GM12878 (cell line): ENCODE data around the gene HIPK4. TPM values are rescaled to one million over a fixed set of nuclear protein-coding genes. Genes with fewer than 3 reads are reported as not detected.

Source experiments
- ATAC-seq: fragments of 200-7000 bp; cut with Tn5 transposase; 3 replicates; pipeline ENCODE4 v1.9.1; 2020; ENCODE audit warnings: mild to moderate bottlenecking, moderate library complexity
- BruUV-seq: library from RNA; stranded (reverse); fragments of 400-500 nt; replicated peaks from 2 replicates; lab custom pipeline; 2021; lab: Mats Ljungman, UMichigan
- CTCF ChIA-PET: fragments of 300-600 bp; sonication (Branson Sonifier 250); formaldehyde crosslinking; extraction: SDS; loops from one replicate; lab custom pipeline; 2021; ENCODE audit warnings: inconsistent platforms; lab: Yijun Ruan, JAX
- POLR2A ChIA-PET: fragments of 350-600 bp; formaldehyde crosslinking; extraction: SDS; loops from one replicate; lab custom pipeline; 2021; ENCODE audit warnings: inconsistent platforms; lab: Charles Lee
- RAD21 ChIA-PET: fragments of 300-600 bp; sonication (Branson Sonifier 250); formaldehyde crosslinking; loops from one replicate; lab custom pipeline; 2023; ENCODE audit warnings: antibody characterized with exemption; ENCODE audit not compliant: unreplicated experiment; lab: Charles Lee
- SMC1A ChIA-PET: fragments of 300-600 bp; sonication (Branson Sonifier 250); formaldehyde crosslinking; loops from one replicate; lab custom pipeline; 2023; ENCODE audit not compliant: unreplicated experiment, uncharacterized antibody; lab: Charles Lee
- DNase-seq: peaks from one replicate; pipeline ENCODE4 v3.0.0-alpha.2; 2011; ENCODE audit warnings: low read depth, low spot score
- FAIRE-seq: peaks from 3 replicates; lab custom pipeline; 2011; peaks lifted over from hg19 to GRCh38; lab: Jason Lieb, UNC
- H2AFZ ChIP-seq: 2 replicates; pipeline ENCODE4 v1.6.0; 2011; ENCODE audit warnings: low read depth, low read length, control low read depth; ENCODE audit not compliant: control insufficient read depth
- H3K27ac ChIP-seq: 2 replicates; pipeline ENCODE4 v1.5.1; 2011; ENCODE audit warnings: control low read depth; ENCODE audit not compliant: control insufficient read depth, insufficient read depth
- H3K27me3 ChIP-seq, 2 experiments: replicated peaks in 1 of 2; 2 replicates each; pipeline versions ENCODE4 v1.6.0 to v1.6.1; 2011; ENCODE audit warnings: low read length in 1 of 2; ENCODE audit not compliant: control insufficient read depth in 2 of 2, insufficient read depth in 2 of 2
- H3K36me3 ChIP-seq, 2 experiments: 2 replicates each; pipeline ENCODE4 v1.5.1; 2011; ENCODE audit warnings: low read length in 1 of 2; ENCODE audit not compliant: control insufficient read depth in 2 of 2, insufficient read depth in 2 of 2
- H3K4me1 ChIP-seq: 2 replicates; pipeline ENCODE4 v1.6.1; 2011; ENCODE audit warnings: mild to moderate bottlenecking, low read length, moderate library complexity, mixed read lengths; ENCODE audit not compliant: control insufficient read depth, insufficient read depth
- H3K4me2 ChIP-seq: 2 replicates; pipeline ENCODE4 v1.6.0; 2011; ENCODE audit warnings: control low read depth; ENCODE audit not compliant: control insufficient read depth, insufficient read depth
- H3K4me3 ChIP-seq: fragments of 200-600 bp; sonication (generic); 2 replicates; pipeline ENCODE4 v1.5.1; 2016
- H3K79me2 ChIP-seq: 2 replicates; pipeline ENCODE4 v1.6.0; 2011; ENCODE audit warnings: low read length; ENCODE audit not compliant: control insufficient read depth, insufficient read depth
- H3K9ac ChIP-seq: 2 replicates; pipeline ENCODE4 v1.8.0; 2011; ENCODE audit warnings: low read length, control low read depth, mixed read lengths; ENCODE audit not compliant: control insufficient read depth, insufficient read depth
- H3K9me3 ChIP-seq: replicated peaks from 3 replicates; pipeline ENCODE4 v1.5.1; 2011; ENCODE audit warnings: mild to moderate bottlenecking, low read length; ENCODE audit not compliant: control insufficient read depth, insufficient read depth
- H4K20me1 ChIP-seq: 2 replicates; pipeline ENCODE4 v1.6.0; 2011; ENCODE audit not compliant: control insufficient read depth, insufficient read depth
- EED ChIP-seq: sonication (generic); IDR thresholded peaks from 2 replicates; pipeline ENCODE4 v1.6.1; 2016; ENCODE audit warnings: antibody characterized with exemption, low read depth
- IKZF1 ChIP-seq: fragments of 450-650 bp; conservative IDR thresholded peaks from 2 replicates; pipeline ENCODE4 v1.6.1; 2017; ENCODE audit warnings: antibody characterized with exemption, mild to moderate bottlenecking
- MTA2 ChIP-seq: fragments of 450-650 bp; IDR thresholded peaks from 2 replicates; pipeline ENCODE4 v1.6.1; 2016; ENCODE audit warnings: low read depth, mild to moderate bottlenecking, moderate library complexity
- MXI1 ChIP-seq: fragments of 150-350 bp; IDR thresholded peaks from 2 replicates; pipeline ENCODE4 v1.6.1; 2011; ENCODE audit warnings: low read depth, mild to moderate bottlenecking, inconsistent platforms, low read length, improper control_type of control experiment
- NR2F1 ChIP-seq: fragments of 450-650 bp; conservative IDR thresholded peaks from 2 replicates; pipeline ENCODE4 v1.6.1; 2017; ENCODE audit warnings: mild to moderate bottlenecking
- POLR2A ChIP-seq: IDR thresholded peaks from 2 replicates; pipeline ENCODE4 v1.6.1; 2011; ENCODE audit warnings: low read depth, mild to moderate bottlenecking, low read length
- POU2F2 ChIP-seq: IDR thresholded peaks from 3 replicates; pipeline ENCODE4 v1.6.1; 2011; ENCODE audit warnings: low read depth, mild to moderate bottlenecking, low read length, borderline replicate concordance
- RUNX3 ChIP-seq: IDR thresholded peaks from 2 replicates; pipeline ENCODE4 v1.6.1; 2012; ENCODE audit warnings: low read length, inconsistent platforms
- SIN3A ChIP-seq: IDR thresholded peaks from 2 replicates; pipeline ENCODE4 v1.6.1; 2012; ENCODE audit warnings: low read depth, low read length, improper control_type of control experiment
- TCF3 ChIP-seq: IDR thresholded peaks from 2 replicates; pipeline ENCODE4 v1.6.1; 2012; ENCODE audit warnings: low read depth, mild to moderate bottlenecking, low read length, borderline replicate concordance; ENCODE audit not compliant: insufficient read depth
- ZBED1 ChIP-seq: IDR thresholded peaks from 2 replicates; pipeline ENCODE4 v1.6.1; 2016; ENCODE audit warnings: borderline replicate concordance
- WGBS: methylation state at CpG from one replicate; pipeline ENCODE4 v1.1.6; 2016; ENCODE audit warnings: low lambda C conversion rate; ENCODE audit not compliant: insufficient replicate concordance, insufficient coverage; ENCODE audit errors: missing lambda C conversion rate; 5-methylcytosine and 5-hydroxymethylcytosine counted together
- in situ Hi-C: fragments of 300-500 bp; cut with MboI; formaldehyde crosslinking; loops from 9 replicates; pipeline ENCODE4 v1.14.3; 2018; ENCODE audit warnings: mixed read lengths
- intact Hi-C: fragments of 100-400 bp; cut with micrococcal nuclease; formaldehyde crosslinking; loops from one replicate; pipeline ENCODE4 v1.14.2; 2022; ENCODE audit not compliant: unreplicated experiment
- polyA plus RNA-seq, 11 experiments: library from polyadenylated mRNA; depleted of rRNA in 4 of 11; unstranded in 6 of 11; stranded (reverse) in 5 of 11; fragments of >200 nt; fragmentation: Nextera tagmentation in 4 of 11; fragmentation: Illumina TruSeq in 1 of 11; extraction: Ambion mirVana in 4 of 11; extraction: Trizol in 1 of 11; gene quantifications; 1 replicate in 1 of 11; 2 replicates in 10 of 11; pipeline versions ENCODE4 v1.2.1 to v1.2.3, GENCODE V29; 2011 to 2016; ENCODE audit warnings: inconsistent platforms in 2 of 11, missing spikeins in 2 of 11, low read depth in 1 of 11
- total RNA-seq, 4 experiments: library from RNA; depleted of rRNA in 3 of 4; stranded (reverse); fragments of >200 nt in 3 of 4; fragmentation: Illumina TruSeq in 1 of 4; extraction: Trizol in 1 of 4; gene quantifications; 2 replicates each; pipeline versions ENCODE4 v1.2.1 to v1.2.3, GENCODE V29; 2013 to 2021
- TF ChIP-seq, protein P1 (sequence below): fragments of 450-650 bp; IDR thresholded peaks from 2 replicates; pipeline ENCODE4 v1.6.1; 2017; ENCODE audit warnings: mild to moderate bottlenecking, moderate library complexity

Gene HIPK4
- total and polyA plus RNA-seq, 10 of the 15 experiments (the other 5 are each of a cell fraction or from before 2014, with no cell fraction given) = 0.07 to 0.13 (median 0.08) TPM; not detected in 7

DNA sequence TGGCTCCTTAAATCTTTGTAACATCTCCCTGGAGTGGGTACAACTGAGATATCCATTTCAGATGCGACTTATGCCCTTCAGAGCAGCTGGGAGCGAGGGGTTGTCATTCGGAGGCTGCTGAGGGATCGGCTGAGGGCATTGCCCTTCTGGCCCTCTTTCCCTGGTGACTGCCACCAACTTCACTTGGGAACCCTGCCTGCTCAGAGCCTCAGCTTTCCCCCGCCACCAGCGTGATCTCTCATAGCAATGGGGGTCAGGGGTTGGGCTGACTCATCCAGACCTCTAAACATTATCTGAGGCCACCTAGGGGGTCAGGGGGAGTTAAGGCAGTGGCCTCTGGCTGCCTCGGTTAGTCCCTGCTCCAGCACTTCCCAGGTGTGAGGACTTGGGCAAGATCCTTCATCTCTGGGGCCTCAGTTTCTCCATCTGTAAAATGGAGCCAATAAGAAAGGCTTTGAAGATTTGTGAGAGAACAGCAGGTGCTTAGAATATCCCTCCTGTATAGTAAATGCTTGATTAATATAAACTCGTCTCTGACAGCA is 22.0 kb upstream of the HIPK4 start (continued):
- no peak for TF ChIP-seq TCF3
- no peak for TF ChIP-seq ZBED1
- TF ChIP-seq MXI1 = no peak

DNA sequence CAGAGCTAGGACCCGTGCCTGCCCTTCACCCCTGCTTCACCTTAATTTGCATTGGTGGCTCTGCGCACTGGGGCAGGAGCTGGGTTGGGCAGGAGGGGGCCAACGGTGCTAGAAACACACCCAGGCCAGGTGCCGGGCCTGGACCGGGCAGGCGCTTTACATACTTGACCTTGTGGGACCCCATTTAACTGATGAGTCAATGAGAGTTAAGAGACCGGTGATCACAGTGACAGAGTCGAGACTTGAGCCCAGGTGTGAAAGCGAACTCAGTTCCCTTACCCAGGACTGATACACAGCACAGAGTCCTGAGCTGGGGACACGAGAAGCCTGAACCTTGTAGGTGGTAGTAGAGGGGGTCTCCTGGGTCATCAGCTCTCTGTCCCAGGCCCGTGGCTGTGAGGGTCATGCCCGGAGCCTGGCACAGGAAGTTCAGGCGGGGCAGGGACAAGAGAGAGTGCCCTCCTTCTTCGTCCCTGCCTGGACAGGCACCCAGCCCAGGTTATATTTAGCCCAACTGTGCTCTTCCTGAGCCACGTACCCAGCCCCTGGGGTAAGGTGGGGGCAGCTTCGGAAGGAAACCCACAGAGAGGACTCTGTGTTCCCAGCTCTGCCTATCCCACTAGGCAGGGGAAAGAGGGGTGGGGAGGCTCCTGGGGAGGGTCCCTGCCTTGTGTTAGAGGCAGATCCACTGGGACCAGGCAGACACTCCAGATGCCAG is 21.3 kb upstream of the HIPK4 start:
- H3K9ac ChIP-seq = peak overlapping the region; percentile 68
- no peak overlapping the region for H3K4me3 ChIP-seq
- H3K27ac ChIP-seq = peak overlapping the region; percentile 78
- SMC1A ChIA-PET = interaction anchor here (1.1 to 2.0 kb wide), 4 partner anchors 9 to 106 kb away, joined by 3 to 9 read pairs (median 3); no protein-coding TSS in a partner anchor
- POLR2A ChIA-PET = interaction anchor here (0.7 to 2.6 kb wide), 6 partner anchors 9 to 153 kb away, joined by 3 to 8 read pairs (median 6); partner anchors contain the start of gene SERTAD1
- no peaks in the 10 kb centered on the region for H3K27me3 ChIP-seq
- peak overlapping the region; percentile 82 for H3K4me2 ChIP-seq
- no peak for DNase-seq
- TF ChIP-seq POU2F2 (0 out of 3 replicates have a peak, but pooled peaks have one; percentile 30), POLR2A (peak; percentile 49; the same call in 1 of the 2 replicates), EED (peak; percentile 43), IKZF1 (0 out of 2 replicates have a peak, but pooled peaks have one; percentile 27), NR2F1 (peak; percentile 59), MTA2 (no peak), RUNX3 (no peak), SIN3A (no peak)
- TF ChIP-seq, protein P1, sequence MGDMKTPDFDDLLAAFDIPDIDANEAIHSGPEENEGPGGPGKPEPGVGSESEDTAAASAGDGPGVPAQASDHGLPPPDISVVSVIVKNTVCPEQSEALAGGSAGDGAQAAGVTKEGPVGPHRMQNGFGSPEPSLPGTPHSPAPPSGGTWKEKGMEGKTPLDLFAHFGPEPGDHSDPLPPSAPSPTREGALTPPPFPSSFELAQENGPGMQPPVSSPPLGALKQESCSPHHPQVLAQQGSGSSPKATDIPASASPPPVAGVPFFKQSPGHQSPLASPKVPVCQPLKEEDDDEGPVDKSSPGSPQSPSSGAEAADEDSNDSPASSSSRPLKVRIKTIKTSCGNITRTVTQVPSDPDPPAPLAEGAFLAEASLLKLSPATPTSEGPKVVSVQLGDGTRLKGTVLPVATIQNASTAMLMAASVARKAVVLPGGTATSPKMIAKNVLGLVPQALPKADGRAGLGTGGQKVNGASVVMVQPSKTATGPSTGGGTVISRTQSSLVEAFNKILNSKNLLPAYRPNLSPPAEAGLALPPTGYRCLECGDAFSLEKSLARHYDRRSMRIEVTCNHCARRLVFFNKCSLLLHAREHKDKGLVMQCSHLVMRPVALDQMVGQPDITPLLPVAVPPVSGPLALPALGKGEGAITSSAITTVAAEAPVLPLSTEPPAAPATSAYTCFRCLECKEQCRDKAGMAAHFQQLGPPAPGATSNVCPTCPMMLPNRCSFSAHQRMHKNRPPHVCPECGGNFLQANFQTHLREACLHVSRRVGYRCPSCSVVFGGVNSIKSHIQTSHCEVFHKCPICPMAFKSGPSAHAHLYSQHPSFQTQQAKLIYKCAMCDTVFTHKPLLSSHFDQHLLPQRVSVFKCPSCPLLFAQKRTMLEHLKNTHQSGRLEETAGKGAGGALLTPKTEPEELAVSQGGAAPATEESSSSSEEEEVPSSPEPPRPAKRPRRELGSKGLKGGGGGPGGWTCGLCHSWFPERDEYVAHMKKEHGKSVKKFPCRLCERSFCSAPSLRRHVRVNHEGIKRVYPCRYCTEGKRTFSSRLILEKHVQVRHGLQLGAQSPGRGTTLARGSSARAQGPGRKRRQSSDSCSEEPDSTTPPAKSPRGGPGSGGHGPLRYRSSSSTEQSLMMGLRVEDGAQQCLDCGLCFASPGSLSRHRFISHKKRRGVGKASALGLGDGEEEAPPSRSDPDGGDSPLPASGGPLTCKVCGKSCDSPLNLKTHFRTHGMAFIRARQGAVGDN = peak; percentile 50; the same call in 1 of the 2 replicates
- peak; percentile 68 for ATAC-seq
- in situ Hi-C loops (no loop called here), intact Hi-C loops (no loop called here)
- H3K79me2 ChIP-seq = no peaks in the 10 kb centered on the region
- RAD21 ChIA-PET = interaction anchor here (1.6 to 3.2 kb wide), 2 partner anchors 10 to 107 kb away, joined by 4 to 12 read pairs; no protein-coding TSS in a partner anchor
- H3K4me1 ChIP-seq = peaks cover 42% of the 10 kb centered on the region
- CTCF ChIA-PET = interaction anchor here (1.0 to 4.5 kb wide), 4 partner anchors 9 to 106 kb away, joined by 3 to 43 read pairs (median 4); no protein-coding TSS in a partner anchor
- H4K20me1 ChIP-seq = no peaks in the 10 kb centered on the region
- FAIRE-seq = peak; percentile 23
- no peaks in the 10 kb centered on the region for H3K9me3 ChIP-seq
- no peaks in the 10 kb centered on the region for H3K36me3 ChIP-seq
- no TSS peak for BruUV-seq
- WGBS = 4% methylated on average over 16 of the region's 16 CpGs
- H2AFZ ChIP-seq = peak overlapping the region; percentile 94
